ENCODE measurements around the gene AMOTL1.

The AMOTL1 gene

DNA sequence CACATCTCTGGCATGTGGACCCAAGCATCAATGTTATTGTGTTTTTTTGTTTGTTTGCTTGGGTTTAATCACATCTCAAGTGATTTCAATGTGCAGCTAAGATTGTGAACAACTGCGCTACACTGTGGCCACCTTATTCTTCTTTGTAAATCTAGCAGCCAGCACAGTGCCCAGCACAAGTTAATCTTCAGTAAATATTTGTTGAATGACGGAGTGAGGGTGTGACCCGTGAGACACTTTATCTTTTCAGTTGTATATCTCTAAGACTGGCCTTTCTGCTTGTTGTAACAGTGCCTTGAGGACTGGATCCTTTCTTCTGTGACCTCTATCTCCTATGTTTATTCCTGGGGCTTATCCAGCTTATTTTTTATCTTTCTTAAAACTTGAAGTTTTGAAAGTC, 21.4 kb upstream of the AMOTL1 start:
- DNase-seq (ENCODE audit: low read depth in 2 of 2) = no peak

GRCh38 chr11:94747146-94747545, 21.0 kb upstream of the AMOTL1 start:
- DNase-seq (ENCODE audit: low read depth in 2 of 2) = no peak

- no peak for DNase-seq (ENCODE audit: low read depth in 2 of 2)
Observed at GRCh38 chr11:94747601-94748041, 20.5 kb upstream of the AMOTL1 start.

DNA sequence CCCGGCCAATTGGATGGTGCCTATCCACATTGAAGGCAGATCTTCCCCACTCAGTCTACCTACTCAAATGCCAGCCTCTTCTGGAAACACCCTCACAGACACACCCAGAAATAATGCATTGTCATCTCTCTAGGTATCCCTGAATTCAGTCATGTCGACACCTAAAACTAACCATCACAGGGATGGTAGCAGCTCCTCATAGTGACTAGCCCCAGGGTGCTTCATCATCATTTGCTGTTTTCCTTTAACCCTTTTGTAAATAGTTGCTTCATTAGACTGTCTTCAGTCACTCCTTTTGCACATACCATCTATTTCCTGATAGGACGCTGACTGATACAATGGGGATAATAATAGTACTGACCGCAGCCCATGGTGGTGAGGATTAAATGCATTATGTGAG, 18.8 kb upstream of the AMOTL1 start:
- no peak for DNase-seq (ENCODE audit: low read depth in 2 of 2)

- no peak for DNase-seq (ENCODE audit: low read depth in 2 of 2)
Observed at GRCh38 chr11:94750319-94751217, 17.6 kb upstream of the AMOTL1 start.

DNA sequence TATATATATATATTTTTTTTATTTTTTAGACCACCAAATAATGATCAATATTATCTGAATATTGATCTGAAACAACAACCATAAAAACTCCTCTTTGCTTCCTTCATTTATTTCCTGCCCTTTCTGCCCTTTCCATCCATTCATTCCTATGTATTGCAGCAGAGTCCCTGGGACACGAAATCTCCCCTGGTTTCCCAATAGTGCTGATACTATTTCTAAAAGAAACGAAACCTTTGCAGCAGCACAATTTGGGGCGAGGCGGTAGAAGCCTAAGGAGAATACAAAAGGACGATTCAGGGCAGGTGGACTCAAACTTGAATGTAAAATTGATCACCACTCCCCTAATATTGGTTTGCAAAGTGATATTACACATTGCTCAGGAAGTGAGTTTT, 16.9 kb upstream of the AMOTL1 start:
- no peak for DNase-seq (ENCODE audit: low read depth in 2 of 2)

DNA sequence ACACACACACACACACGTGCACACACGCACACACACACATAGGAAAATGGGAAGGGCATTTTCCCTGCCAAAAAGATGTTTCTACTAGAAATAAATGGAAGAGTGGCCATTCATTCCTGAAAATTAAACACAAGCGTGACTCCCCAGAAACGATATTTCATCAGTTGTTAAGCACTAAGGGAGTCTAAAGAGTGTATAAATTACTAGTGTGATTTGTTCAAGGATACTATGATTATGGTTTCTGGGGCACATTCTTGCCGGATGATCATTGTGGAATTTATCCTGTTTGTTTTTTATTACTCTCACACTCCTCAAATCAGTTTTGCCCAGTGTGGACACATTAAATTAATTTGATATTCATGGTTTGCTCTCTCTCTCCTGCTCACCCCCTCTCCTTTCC, 16.4 kb upstream of the AMOTL1 start:
- no peak for DNase-seq (ENCODE audit: low read depth in 2 of 2)

DNA sequence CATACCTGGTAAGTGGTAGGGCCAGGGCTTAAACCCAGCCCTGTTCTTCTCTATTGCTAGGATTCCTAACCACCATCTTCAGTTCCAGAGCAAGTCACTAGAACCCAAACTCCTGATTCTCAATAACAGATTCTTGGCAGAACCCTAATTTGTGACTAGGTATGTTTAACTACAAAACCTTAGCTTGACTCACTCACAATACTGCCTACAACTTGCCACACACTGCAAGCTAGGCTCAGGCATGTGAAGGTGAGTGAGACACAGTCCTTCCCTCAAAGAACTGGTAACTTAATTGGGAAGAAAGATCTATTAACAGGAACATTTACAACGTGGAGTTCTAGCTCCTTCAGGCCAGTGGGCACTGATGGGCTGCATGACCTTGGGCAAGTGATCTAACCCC, 14.5 kb upstream of the AMOTL1 start:
- no peak for DNase-seq (ENCODE audit: low read depth in 2 of 2)

DNA sequence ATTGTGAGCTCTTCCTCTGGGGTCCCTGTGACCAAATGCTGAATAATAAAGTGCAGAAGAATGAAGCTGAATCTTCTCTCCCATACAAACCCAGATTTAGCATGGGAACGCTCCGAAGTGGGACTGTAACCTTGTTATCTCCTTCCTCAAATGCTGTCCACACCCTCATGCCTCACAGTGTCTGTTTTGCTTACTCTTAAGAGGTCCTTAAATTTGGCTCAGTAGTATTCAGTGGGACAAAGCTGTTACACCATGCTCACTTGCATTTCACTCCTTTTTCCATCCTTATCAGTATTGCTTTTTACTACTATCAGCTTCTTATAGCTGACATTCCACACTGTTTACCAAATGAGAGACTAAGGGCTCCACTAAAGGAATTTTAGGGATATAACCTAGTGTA, 13.8 kb upstream of the AMOTL1 start:
- DNase-seq (ENCODE audit: low read depth in 2 of 2) = no peak

- DNase-seq (ENCODE audit: low read depth in 2 of 2) = no peak
Observed at GRCh38 chr11:94754819-94755218, 13.3 kb upstream of the AMOTL1 start.

- DNase-seq (ENCODE audit: low read depth in 2 of 2) = no peak
Observed at GRCh38 chr11:94755494-94755893, 12.7 kb upstream of the AMOTL1 start.

- no peak for DNase-seq (ENCODE audit: low read depth in 2 of 2)
Observed at GRCh38 chr11:94757037-94757735, 11.0 kb upstream of the AMOTL1 start.

DNA sequence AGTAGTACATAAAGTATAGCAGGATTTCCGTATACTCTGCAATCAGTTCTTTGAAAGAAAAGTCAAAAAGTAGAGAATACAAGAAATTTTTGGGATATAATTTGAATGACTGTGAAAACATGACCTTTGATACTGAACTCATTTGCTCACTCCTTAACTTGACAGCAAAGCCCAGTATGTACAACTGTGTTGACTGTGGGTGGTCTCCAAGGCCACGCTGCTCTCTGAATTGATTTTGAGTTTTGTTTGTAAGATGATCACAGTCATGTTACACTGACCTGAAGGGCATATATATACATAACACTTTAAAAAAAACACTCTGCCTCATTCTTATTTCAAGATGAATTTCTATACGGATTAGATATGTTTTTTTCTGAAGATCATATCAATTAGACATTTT, 9.5 kb upstream of the AMOTL1 start:
- no peak for DNase-seq (ENCODE audit: low read depth in 2 of 2)

DNA sequence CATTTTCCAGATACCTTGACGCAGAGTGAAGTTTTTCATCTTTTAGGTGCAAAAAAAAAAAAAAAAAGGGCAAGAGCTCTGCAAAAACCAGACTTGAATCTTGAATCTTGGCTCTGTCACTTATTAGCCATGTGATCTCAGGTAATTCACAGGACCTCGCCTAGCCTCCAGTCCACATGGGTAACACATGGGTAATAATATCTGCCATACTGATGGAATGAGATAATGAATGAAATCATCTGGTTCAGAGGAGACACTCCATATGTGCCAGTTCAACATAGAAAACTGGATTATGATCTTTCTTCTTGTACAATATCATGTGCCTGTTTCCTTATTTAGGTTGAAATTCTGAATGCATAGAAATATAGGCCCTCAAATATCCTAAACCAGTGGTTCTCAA, 8.6 kb upstream of the AMOTL1 start:
- no peak for DNase-seq (ENCODE audit: low read depth in 2 of 2)

- no peak for DNase-seq (ENCODE audit: low read depth in 2 of 2)
Observed at GRCh38 chr11:94760296-94760695, 7.9 kb upstream of the AMOTL1 start.

DNA sequence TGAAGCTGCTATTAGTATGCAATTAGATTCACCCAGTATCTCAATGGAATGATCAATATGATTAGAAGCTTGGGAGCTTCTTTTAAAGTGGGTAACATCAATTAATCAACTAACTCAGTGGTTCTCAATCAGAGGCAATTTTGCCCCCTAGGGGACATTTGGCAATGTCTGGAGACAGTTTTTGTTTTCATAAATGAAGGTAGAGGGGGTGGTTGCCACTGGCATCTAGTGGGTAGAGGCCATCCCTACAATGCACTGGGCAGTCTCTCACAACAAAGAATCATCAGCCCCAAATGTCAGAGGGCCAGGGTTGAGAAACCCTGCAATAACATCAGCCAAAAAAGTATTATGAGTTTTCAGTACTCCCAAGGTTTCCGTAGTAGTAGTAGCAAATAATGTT, 5.9 kb upstream of the AMOTL1 start:
- no peak for DNase-seq (ENCODE audit: low read depth in 2 of 2)

DNA sequence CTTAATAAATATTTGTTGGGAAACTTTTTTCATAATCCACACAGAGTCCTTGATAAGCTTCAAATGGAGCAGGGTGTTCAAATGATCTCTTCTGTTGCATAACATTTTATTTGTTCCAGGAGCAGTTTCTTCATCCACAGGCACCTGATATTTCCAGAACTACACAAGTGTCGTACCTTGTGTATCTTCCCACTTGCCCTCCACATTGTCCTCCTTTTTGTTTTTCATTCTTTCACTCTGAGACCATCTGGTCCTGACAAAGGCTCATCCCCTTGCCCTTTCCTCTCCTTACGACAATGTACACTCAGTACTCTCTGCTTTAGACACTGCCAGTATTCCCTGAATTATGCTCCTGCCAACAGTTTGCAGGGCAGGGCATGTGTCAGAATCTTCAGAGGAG, 5.2 kb upstream of the AMOTL1 start:
- no peak for DNase-seq (ENCODE audit: low read depth in 2 of 2)

GRCh38 chr11:94766713-94767206, 1.4 kb upstream of the AMOTL1 start:
- DNase-seq (ENCODE audit: low read depth in 2 of 2) = no peak

- DNase-seq (ENCODE audit: low read depth in 2 of 2) = no peak
Observed at GRCh38 chr11:94767291-94767690, 865 bp upstream of the AMOTL1 start.

DNA sequence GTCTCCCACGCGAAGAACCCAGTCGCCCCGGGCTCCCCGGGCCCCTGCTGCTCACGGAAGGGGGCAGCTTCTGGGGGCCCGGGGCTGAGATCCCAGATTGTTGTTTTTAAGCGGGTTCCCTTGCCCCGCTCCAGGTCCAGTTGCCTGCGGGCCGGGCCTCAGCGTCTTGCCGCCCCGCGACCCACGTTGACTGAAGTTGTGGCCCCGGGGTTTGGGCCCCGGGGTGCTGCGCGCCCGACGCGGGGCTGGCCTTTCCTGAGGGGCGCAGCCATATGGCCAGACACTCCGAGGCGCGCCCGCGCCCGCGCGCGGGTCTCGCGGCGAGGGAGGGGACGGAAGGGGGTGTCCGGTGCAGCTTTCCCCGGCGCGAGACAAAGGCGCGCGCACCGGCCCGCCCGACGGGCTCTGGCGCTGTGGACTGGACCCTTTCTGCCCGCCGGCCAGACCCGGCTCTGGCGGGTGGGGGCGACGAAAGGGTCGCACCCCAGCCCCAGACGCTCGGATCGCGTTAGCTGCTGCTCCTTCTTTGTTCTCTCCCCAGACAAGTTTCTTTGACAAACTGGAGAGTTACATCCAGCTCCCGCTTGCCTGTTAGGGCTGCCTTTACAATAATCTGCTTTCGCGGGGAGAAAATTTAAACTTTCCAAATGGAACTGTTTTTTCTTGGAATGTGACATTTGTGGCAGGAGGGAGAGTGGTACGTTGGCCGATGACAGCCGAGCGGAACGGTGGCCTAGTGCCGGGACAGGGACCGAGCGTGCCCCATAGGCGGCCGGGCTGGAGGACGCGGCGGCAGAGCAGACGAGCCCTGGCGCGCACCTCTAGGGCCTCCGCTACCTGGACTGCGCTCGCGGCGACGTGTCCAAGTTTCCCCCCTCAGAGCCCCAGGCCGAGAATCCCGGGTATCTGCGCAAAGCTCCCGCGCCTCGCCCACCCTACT, 716 bp downstream of the AMOTL1 start:
- DNase-seq (ENCODE audit: low read depth in 2 of 2) = no peak

- no peak for DNase-seq (ENCODE audit: low read depth in 2 of 2)
Observed at GRCh38 chr11:94769880-94770279, 1.7 kb downstream of the AMOTL1 start.

DNA sequence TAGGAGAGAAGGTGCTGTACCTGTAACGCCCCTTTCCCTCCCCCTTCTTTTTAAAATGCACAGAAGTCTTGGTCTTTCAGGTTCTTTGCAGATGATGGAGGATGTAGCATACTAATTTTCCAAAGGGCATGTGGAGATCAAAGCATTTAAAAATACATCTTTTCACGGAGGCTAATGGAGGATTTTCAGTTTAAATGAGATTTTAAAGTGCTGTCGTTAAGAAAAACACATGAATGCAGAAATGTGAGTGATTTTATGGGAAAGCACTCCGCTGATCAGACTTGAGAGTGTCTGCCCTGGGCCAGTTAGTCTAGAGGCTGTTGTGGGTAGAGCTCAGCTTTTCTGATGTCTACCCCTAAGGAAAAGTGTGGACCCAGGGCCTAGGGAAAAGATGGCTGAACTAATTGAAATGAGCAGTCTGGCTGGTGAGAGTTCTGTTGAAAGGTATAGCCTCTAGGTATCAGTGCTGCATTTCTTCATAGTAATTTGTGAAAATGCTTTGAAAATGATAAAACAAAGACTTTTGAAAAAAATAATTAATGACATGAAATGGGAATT, 2.5 kb downstream of the AMOTL1 start:
- no peak for DNase-seq (ENCODE audit: low read depth in 2 of 2)
